ENCODE results near the gene PI3.

Gene PI3

DNA sequence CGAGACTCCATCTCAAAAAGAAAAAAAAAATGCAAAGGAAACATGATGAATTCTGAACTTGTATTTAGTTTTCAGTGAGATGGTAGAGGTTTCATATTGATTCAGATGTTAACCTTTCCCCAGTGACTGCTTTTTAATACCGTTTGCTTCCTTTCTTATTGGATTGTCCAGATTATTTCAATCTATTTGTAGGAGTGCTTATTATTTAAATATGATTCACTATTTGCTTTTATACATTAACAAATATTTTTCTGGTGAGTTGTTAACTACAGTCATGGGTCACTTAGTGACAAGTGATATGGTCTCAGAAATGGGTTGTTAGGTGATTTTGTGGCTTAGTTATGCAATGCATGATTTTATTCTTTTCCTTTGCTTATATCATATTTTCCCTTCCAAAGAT lies 8.4 kb downstream of the PI3 start:
- Histone ChIP-seq H3K4me3 (ENCODE audit: insufficient read depth in 1 of 2, low read depth in 1 of 2, low read length in 2 of 2) (no peak overlapping the region), H2BK120ac (ENCODE audit: low read depth, low read length) (no peak overlapping the region), H2AK5ac (ENCODE audit: low read length, severe bottlenecking) (no peak overlapping the region), H2BK5ac (ENCODE audit: low read depth, low read length, poor library complexity, severe bottlenecking) (no peak overlapping the region), H3K18ac (ENCODE audit: low read depth in 1 of 2, low read length in 2 of 2) (no peak overlapping the region), H3K36me3 (ENCODE audit: control insufficient read depth in 1 of 2, insufficient read depth in 2 of 2, low read depth in 1 of 2, low read length in 2 of 2) (no peaks in the 10 kb centered on the region), H2AFZ (ENCODE audit: low read depth, low read length) (no peak overlapping the region), H3K27me3 (ENCODE audit: control insufficient read depth in 1 of 2, insufficient read depth in 1 of 2, low read length in 2 of 2) (peaks cover 0 to 10% of the 10 kb centered on the region in 2 experiments), H4K91ac (ENCODE audit: low read length) (no peak overlapping the region), H3K4me2 (ENCODE audit: low read length, poor library complexity, severe bottlenecking) (no peak overlapping the region), H3K23ac (ENCODE audit: low read length in 2 of 2) (no peak overlapping the region), H3K9ac (ENCODE audit: low read length) (no peak overlapping the region), H2BK15ac (ENCODE audit: low read depth, poor library complexity, severe bottlenecking) (no peak overlapping the region), H3K14ac (ENCODE audit: low read length in 2 of 2) (no peak overlapping the region), H3K27ac (ENCODE audit: low read length, poor library complexity, severe bottlenecking) (no peak overlapping the region), H4K8ac (ENCODE audit: low read length) (no peak overlapping the region), H2BK12ac (ENCODE audit: low read length in 2 of 2) (no peak overlapping the region), H3K79me1 (replicated peaks; ENCODE audit: low read length, poor library complexity, severe bottlenecking) (no peaks in the 10 kb centered on the region), H3K4me1 (ENCODE audit: control insufficient read depth, insufficient read depth, low read depth, low read length) (no peaks in the 10 kb centered on the region), H3K9me3 (ENCODE audit: control insufficient read depth, low read length) (no peaks in the 10 kb centered on the region), H3K4ac (ENCODE audit: low read depth in 1 of 2, low read length in 2 of 2) (no peak overlapping the region)
- DNase-seq = no peak
- WGBS = 100% methylated on average over 1 of the region's 2 CpGs

- Histone ChIP-seq H3K23ac (ENCODE audit: low read length in 2 of 2) (no peak overlapping the region), H4K8ac (ENCODE audit: low read length) (no peak overlapping the region), H3K4me3 (ENCODE audit: insufficient read depth in 1 of 2, low read depth in 1 of 2, low read length in 2 of 2) (no peak overlapping the region), H3K9me3 (ENCODE audit: control insufficient read depth, low read length) (no peaks in the 10 kb centered on the region), H2BK5ac (ENCODE audit: low read depth, low read length, poor library complexity, severe bottlenecking) (no peak overlapping the region), H3K9ac (ENCODE audit: low read length) (no peak overlapping the region), H4K91ac (ENCODE audit: low read length) (no peak overlapping the region), H3K79me1 (replicated peaks; ENCODE audit: low read length, poor library complexity, severe bottlenecking) (no peaks in the 10 kb centered on the region), H2BK15ac (ENCODE audit: low read depth, poor library complexity, severe bottlenecking) (no peak overlapping the region), H3K4me1 (ENCODE audit: control insufficient read depth, insufficient read depth, low read depth, low read length) (no peaks in the 10 kb centered on the region), H2AFZ (ENCODE audit: low read depth, low read length) (no peak overlapping the region), H3K36me3 (ENCODE audit: control insufficient read depth in 1 of 2, insufficient read depth in 2 of 2, low read depth in 1 of 2, low read length in 2 of 2) (no peaks in the 10 kb centered on the region), H3K4me2 (ENCODE audit: low read length, poor library complexity, severe bottlenecking) (no peak overlapping the region), H3K27me3 (ENCODE audit: control insufficient read depth in 1 of 2, insufficient read depth in 1 of 2, low read length in 2 of 2) (peaks cover 0 to 30% of the 10 kb centered on the region in 2 experiments), H2BK120ac (ENCODE audit: low read depth, low read length) (no peak overlapping the region), H2BK12ac (ENCODE audit: low read length in 2 of 2) (no peak overlapping the region), H3K14ac (ENCODE audit: low read length in 2 of 2) (no peak overlapping the region), H3K4ac (ENCODE audit: low read depth in 1 of 2, low read length in 2 of 2) (no peak overlapping the region), H3K27ac (ENCODE audit: low read length, poor library complexity, severe bottlenecking) (no peak overlapping the region), H2AK5ac (ENCODE audit: low read length, severe bottlenecking) (no peak overlapping the region), H3K18ac (ENCODE audit: low read depth in 1 of 2, low read length in 2 of 2) (no peak overlapping the region)
- DNase-seq = no peak
- 37% methylated on average over 2 of the region's 2 CpGs for WGBS
These were observed 13.0 kb downstream of the PI3 start for GRCh38 chr20:45187693-45188092.

- Histone ChIP-seq H3K27me3 (ENCODE audit: control insufficient read depth in 1 of 2, insufficient read depth in 1 of 2, low read length in 2 of 2) (peaks cover 0 to 40% of the 10 kb centered on the region in 2 experiments), H2BK5ac (ENCODE audit: low read depth, low read length, poor library complexity, severe bottlenecking) (no peak overlapping the region), H3K4me1 (ENCODE audit: control insufficient read depth, insufficient read depth, low read depth, low read length) (no peaks in the 10 kb centered on the region), H2BK12ac (ENCODE audit: low read length in 2 of 2) (no peak overlapping the region), H2AFZ (ENCODE audit: low read depth, low read length) (no peak overlapping the region), H3K79me1 (replicated peaks; ENCODE audit: low read length, poor library complexity, severe bottlenecking) (no peaks in the 10 kb centered on the region), H3K27ac (ENCODE audit: low read length, poor library complexity, severe bottlenecking) (no peak overlapping the region), H3K36me3 (ENCODE audit: control insufficient read depth in 1 of 2, insufficient read depth in 2 of 2, low read depth in 1 of 2, low read length in 2 of 2) (no peaks in the 10 kb centered on the region), H3K4me2 (ENCODE audit: low read length, poor library complexity, severe bottlenecking) (no peak overlapping the region), H3K4me3 (ENCODE audit: insufficient read depth in 1 of 2, low read depth in 1 of 2, low read length in 2 of 2) (no peak overlapping the region), H3K9ac (ENCODE audit: low read length) (no peak overlapping the region), H4K8ac (ENCODE audit: low read length) (no peak overlapping the region), H2AK5ac (ENCODE audit: low read length, severe bottlenecking) (no peak overlapping the region), H3K9me3 (ENCODE audit: control insufficient read depth, low read length) (no peaks in the 10 kb centered on the region), H3K18ac (ENCODE audit: low read depth in 1 of 2, low read length in 2 of 2) (no peak overlapping the region), H3K4ac (ENCODE audit: low read depth in 1 of 2, low read length in 2 of 2) (no peak overlapping the region), H2BK120ac (ENCODE audit: low read depth, low read length) (no peak overlapping the region), H2BK15ac (ENCODE audit: low read depth, poor library complexity, severe bottlenecking) (no peak overlapping the region), H4K91ac (ENCODE audit: low read length) (no peak overlapping the region), H3K14ac (ENCODE audit: low read length in 2 of 2) (no peak overlapping the region), H3K23ac (ENCODE audit: low read length in 2 of 2) (no peak overlapping the region)
- WGBS = 85% methylated on average over 2 of the region's 3 CpGs
- DNase-seq = no peak
These were observed 14.4 kb downstream of the PI3 start for GRCh38 chr20:45189067-45189609.

- Histone ChIP-seq H2AFZ (ENCODE audit: low read depth, low read length) (no peak overlapping the region), H3K9ac (ENCODE audit: low read length) (no peak overlapping the region)
- 67% methylated on average over 3 of the region's 3 CpGs for WGBS
These were observed 15.2 kb downstream of the PI3 start for GRCh38 chr20:45189861-45190260.

More at GRCh38 chr20:45189861-45190260, 15.2 kb downstream of the PI3 start:
- no peak for DNase-seq
- peaks cover 0 to 45% of the 10 kb centered on the region in 2 experiments for H3K27me3 ChIP-seq (ENCODE audit: control insufficient read depth in 1 of 2, insufficient read depth in 1 of 2, low read length in 2 of 2)
- H2BK12ac ChIP-seq (ENCODE audit: low read length in 2 of 2) = no peak overlapping the region
- no peak overlapping the region for H3K14ac ChIP-seq (ENCODE audit: low read length in 2 of 2)
- H3K4me3 ChIP-seq (ENCODE audit: insufficient read depth in 1 of 2, low read depth in 1 of 2, low read length in 2 of 2) = no peak overlapping the region
- H3K4me1 ChIP-seq (ENCODE audit: control insufficient read depth, insufficient read depth, low read depth, low read length) = no peaks in the 10 kb centered on the region
- no peak overlapping the region for H3K18ac ChIP-seq (ENCODE audit: low read depth in 1 of 2, low read length in 2 of 2)
- H3K4me2 ChIP-seq (ENCODE audit: low read length, poor library complexity, severe bottlenecking) = no peak overlapping the region
- H3K9me3 ChIP-seq (ENCODE audit: control insufficient read depth, low read length) = no peaks in the 10 kb centered on the region
- H3K79me1 ChIP-seq (replicated peaks; ENCODE audit: low read length, poor library complexity, severe bottlenecking) = no peaks in the 10 kb centered on the region
- no peaks in the 10 kb centered on the region for H3K36me3 ChIP-seq (ENCODE audit: control insufficient read depth in 1 of 2, insufficient read depth in 2 of 2, low read depth in 1 of 2, low read length in 2 of 2)
- H4K91ac ChIP-seq (ENCODE audit: low read length) = no peak overlapping the region
- no peak overlapping the region for H3K23ac ChIP-seq (ENCODE audit: low read length in 2 of 2)
- no peak overlapping the region for H4K8ac ChIP-seq (ENCODE audit: low read length)
- no peak overlapping the region for H2AK5ac ChIP-seq (ENCODE audit: low read length, severe bottlenecking)
- H3K4ac ChIP-seq (ENCODE audit: low read depth in 1 of 2, low read length in 2 of 2) = no peak overlapping the region
- H2BK120ac ChIP-seq (ENCODE audit: low read depth, low read length) = no peak overlapping the region
- no peak overlapping the region for H2BK15ac ChIP-seq (ENCODE audit: low read depth, poor library complexity, severe bottlenecking)
- no peak overlapping the region for H3K27ac ChIP-seq (ENCODE audit: low read length, poor library complexity, severe bottlenecking)
- no peak overlapping the region for H2BK5ac ChIP-seq (ENCODE audit: low read depth, low read length, poor library complexity, severe bottlenecking)

Data from mesenchymal stem cell (in vitro differentiated cells and primary cell).